GM18526 (cell line): ENCODE measurements around the gene AIG1.

Experiments
- POLR2A ChIP-seq: IDR thresholded peaks from 3 replicates; pipeline ENCODE4 v1.6.1; 2011; ENCODE audit not compliant: insufficient read length; ENCODE audit errors: extremely low read depth

The AIG1 gene

DNA sequence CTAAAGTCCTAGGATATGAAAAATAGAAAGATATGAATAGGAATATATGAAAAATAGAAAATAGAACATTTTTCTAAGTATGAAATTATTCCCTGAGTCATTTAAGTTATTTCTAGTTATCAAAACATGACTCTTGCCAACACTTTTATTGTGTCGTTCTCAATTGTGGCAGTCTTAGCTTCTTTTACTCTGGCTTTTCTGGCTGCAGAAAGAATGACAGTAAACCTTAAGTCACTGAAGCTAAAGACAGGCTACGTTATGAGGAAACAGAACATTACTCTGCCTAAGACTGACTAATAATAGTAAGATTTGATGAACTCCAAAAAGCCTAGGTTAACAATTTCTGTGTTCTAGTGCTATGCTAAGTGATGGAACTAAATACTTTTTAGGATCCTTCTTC is 74.6 kb downstream of the AIG1 start:
- TF ChIP-seq POLR2A, result no peak

DNA sequence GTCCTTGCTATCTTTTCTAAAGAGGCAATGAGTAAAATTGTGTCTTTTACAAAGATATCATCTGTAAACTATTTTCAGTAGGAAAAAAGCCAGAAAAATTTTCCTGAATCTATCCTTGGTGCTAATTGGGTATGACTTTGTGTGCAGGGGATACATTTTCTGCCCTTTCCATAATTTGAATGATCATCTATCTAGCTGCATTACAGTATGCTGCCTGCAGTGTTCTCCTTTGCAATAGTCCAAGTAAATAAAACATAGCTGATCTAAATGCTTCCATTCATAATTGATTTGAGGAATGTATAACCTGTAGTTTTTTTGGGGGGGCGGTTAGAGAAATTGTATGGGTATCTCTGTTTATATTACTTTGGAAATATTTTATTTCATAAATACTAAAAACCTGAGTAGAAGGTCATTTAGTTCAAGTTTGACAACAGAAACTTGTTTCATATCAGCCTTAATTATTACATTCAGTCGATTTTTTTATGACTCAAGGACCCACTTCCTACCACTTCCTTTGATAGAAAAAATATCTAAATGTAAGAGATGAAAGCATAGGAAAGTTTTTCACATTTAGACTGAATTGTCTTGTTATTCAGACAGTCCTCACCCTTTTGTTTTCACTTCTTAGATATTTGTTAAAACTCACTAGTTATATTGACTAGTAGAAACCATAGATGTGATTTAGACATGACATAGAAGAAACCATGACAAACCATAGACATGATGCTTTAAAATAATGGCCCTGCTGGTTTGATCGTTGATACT is 75.3 kb downstream of the AIG1 start:
- TF ChIP-seq POLR2A, result no peak

DNA sequence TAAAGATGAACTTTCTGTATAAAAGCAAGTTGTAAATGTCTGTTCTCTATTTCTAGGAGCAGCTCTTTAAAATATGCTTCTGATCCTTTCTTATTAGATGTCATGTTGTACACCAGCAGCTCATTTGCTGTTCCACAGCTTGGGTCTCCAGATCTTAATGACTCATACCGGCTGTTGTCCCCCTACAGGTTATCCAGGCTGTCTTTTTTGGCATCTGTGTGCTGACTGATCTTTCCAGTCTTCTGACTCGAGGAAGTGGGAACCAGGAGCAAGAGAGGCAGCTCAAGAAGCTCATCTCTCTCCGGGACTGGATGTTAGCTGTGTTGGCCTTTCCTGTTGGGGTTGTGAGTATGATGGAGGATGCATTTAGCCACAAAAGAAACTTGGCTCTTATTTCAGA is 76.0 kb downstream of the AIG1 start:
- no peak for TF ChIP-seq POLR2A

DNA sequence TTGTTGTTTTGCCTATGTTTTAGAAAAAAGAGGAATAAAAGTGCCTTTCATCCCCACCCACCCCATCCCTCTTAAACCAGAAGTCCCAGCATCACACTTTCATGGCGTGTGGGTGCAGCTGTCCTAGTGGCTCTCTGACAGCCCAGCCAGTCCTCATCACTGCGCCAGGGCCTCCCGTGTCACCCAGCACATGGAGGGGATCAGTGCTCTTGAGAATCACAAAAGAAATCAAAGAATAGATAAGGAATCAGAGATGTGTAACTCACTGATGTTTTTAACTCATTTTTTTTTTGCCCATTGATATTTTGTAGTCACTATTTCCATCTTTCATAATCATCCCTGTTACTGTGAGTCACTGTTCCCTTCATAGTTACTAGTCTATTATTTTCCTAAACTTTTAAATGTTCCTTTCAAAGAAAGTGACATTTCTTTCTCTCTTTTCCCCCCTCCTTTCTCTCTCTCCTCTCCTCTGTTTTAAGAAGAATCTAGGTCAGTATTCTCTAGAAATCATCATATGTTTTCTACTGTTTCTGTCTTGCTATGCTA is 78.6 kb downstream of the AIG1 start:
- TF ChIP-seq POLR2A, result no peak

DNA sequence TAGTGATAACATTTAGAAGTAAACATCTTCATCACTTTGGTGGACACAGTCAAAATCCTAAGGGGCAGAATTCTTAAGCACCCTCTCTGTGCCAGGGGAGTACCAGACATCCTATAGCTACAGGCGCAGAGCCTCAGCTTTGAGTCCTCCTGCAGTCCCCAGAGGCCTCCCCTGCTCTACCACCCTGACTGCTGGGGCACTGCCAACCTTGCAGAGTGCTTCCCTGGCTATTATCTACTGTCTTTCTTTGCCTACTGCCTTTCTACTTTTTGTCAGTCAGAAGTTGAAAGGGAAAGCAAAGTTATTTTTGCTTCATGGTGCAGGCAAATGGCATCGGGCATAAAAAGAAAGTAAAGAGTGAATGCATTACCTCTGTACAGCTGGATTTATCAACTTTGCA is 80.1 kb downstream of the AIG1 start:
- TF ChIP-seq POLR2A, result no peak

DNA sequence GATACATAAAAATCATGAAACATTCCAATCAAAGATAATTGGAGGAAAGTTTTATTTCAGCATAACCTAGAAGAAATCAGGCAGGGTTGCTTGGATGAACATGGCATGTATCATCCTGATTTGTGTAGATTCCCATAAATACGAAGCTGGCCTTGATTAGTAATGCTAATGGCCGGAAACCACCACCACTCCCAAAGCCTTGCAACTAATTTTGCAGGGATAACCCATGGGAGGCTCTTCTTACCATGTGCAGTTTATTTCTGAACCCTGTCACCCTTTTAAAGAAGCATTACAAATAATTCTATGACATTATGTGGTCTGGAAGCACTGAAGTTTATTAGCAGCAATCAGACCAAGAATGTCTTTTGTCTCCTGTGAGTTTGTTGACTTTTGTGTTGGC is 80.8 kb downstream of the AIG1 start:
- TF ChIP-seq POLR2A, result no peak

DNA sequence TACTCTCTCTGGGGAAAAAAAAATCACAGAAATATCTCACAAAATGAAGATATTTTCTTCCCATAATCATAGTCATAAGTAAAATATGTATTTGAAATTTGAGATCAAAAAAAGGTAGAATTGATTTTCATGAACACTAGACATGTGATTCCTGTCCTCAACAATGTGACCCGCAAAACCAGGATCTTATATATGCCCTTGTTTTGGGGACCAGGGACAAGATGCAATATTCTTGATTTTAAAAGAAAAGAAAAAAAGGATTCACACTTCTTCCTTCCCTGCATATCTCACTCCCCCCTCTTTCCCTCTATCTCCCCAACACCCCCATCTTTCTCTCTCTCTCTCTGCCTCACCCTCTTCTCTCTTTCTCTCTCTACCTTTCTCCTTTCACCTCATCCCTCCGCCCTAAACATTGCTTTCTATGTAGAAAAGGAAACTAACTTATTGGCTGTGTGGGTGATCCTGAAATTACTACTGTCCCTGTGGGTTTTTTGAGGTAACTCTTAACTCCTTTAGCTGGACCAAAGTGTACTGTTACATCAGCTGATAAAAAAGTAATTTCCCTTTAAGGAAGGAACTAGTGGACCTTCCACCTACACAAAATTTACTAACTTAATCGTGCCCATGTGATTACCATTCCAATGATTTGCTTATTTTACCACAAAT is 85.6 kb downstream of the AIG1 start:
- no peak for TF ChIP-seq POLR2A

DNA sequence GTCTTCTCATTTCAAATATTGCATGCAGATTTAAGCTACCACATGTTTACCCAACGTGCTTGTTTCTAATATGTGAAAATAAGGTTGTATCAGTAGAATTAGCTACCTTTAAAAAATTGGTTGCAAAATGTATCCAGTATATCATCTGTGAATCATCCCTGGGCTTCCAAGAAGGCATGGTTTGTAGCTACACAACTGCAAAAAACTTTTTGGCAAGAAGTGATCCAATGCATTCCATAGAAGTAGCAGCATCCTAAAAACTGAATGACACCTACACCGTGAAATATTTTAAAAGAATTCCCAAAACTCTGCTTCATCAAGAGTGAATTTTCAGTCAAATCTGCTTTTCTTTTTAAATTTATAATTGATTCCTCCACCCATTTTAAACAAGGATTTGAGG is 89.1 kb downstream of the AIG1 start:
- TF ChIP-seq POLR2A, result no peak

DNA sequence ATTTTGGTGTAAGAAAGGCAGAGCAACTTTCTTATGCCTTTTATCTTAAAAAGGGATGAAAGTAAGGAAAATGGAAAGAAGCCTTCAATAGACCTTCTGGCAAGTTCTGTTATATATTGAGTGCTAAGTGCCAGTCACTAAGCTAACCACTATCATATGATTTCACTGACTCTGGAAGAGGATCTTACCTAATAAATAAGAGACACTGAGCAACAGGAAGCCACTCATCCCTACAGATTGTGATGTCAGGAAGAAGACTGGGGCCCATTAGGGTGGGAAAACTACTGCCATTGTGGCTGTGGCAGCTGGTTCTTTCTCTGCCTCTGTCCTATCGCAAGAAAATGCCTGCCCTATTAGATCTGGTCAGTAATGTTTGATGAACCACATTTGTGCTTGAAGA is 89.6 kb downstream of the AIG1 start:
- no peak for TF ChIP-seq POLR2A

DNA sequence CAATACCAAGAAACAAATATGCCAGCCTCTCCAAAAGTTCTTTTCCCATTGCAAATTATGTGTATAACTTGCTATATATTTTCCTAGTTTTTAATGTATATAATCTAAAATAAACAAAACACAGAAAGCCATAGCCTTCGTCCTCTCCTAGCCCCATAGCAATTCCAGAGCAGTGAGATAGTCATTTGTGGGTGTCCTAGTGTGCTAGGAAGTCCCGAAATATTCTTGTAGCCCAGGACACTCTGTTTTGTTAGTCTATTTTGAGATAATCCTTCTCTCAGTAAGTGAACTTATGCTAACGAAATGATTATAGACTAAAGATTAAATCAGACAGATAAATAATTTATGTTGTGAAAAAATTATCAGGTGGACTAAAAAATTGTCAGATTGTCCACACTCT is 90.7 kb downstream of the AIG1 start:
- no peak for TF ChIP-seq POLR2A

DNA sequence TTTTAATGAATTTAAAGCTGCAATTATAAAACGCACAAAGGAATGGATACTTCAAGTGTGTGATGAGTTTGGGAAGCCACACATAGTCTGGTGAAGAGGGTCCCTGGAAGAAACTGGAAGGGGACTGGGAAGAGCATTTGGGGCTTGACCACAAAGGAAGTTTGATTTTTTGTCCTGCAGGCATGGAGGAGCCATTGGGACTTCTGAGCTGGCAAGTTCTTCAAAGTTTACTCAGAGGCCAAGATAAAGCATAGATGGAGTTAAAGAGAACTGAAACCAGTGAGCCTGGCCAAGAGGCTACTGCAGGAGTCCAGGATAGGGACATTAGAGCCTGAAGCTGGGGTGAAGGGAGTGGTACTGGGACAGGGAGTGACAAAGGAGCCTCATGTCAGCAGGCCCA is 95.0 kb downstream of the AIG1 start:
- TF ChIP-seq POLR2A, result no peak

DNA sequence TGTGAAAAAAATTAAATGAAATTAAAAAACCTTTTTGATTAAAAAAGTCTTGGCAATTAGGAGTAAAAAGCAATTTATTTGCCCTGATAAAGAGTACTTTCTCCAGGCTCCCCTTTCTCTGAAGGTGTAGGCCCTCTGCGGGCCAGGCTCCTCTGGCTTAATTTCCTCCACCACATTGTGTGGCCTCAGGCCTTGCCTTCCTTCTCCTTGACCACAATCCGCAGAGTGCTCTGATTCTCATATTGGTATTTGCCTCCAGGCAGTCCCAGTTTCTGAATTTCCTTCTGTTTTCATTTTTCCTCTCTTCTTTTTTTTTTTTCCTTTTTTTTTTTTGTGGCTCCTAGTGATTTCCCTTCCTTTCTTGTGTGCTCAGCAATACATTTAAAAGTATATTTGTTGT is 96.4 kb downstream of the AIG1 start:
- no peak for TF ChIP-seq POLR2A

DNA sequence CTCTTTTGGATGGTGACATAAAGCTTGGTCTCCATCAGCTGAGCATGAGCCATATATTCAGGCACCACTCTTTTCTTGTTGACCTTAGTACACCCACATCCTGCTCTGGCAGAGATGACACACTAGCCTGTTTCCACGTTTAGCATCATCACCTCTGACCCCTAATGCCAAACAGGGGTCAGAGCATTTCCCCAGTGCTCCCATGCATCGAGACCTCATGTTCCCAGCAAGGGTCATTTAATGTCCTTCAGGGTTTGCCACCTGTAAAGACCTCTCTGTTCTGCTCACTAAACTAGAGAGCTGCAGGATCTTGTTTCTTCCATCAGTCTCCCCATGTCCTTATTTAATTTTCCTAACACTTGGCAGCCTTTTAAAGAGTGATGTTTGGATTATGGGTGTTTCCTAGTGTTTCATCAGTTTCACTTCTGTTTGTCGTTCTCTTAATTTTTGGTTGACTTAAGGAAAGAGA is 97.5 kb downstream of the AIG1 start:
- TF ChIP-seq POLR2A, result no peak

DNA sequence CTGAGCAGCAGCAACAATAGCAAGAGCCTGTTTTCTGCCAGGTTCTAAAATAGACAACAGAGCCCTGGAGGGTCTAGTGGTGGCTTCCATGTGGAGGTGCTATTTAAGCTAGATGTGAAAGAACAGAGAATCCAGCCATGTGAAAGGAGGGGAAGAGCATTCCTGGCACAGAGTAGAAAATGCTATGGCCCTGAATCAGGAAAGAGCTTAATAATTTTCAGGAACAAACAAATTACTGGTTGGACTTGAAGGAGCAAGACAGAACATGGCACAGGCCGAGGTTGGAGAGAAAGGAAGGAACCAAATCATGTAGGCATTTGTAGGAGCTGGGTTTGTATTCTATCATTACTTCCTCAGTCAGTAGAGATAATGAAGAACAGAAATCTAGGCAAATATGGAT is 98.3 kb downstream of the AIG1 start:
- no peak for TF ChIP-seq POLR2A

DNA sequence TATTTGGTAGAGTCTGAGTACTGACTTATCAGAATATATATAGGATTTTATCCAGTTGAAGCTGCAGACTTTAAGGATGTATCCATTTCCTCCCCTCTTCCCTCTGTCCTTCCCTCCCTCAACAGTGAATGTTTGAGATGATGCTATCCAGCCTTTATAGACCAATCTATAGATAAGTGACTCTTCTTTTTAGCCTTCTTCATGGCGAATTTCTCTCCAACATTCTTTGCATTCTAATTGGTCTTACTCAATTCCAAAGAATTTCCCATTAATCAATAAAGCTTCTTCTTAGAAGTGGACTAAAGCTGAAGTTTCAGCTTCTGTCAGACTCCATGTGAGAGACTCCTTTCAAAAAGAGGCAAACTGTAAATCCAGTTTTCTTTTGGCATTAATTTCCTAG is 99.3 kb downstream of the AIG1 start:
- TF ChIP-seq POLR2A, result no peak

DNA sequence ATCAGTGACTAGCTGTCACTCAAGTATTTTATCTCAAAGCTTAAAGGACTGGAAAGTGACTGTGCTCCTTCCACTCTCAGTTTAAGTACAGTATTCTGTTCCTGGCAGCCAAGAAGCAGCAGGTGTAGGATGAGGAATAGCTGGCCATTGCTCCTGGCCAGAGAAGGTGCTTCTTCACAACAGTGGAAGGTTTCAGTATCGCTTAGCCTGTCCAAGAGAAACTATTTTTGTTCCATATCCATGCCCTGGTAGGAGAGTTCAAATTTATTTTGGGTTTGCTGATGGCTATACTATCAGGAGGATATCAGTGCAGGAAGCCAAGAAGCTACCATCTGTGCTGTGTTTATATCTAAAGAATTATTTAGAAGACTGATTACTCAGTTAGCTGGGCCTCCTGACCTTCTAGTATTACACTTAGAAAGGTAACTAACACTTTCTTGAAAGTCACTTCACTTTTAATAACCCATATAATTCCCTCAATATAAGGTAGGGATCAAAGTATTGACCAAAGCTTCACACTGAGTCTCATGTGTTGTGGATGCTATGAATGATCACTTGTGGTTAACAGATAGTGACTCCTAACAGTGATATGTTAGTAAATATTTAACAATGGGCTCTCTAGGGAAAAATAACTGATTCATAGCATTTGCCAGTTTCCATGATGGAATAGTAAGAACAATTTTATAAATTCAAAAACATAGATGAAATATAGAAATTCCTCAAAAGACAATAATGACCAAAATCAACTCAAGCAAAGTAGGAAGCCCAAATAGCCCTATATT is 99.9 kb downstream of the AIG1 start:
- no peak for TF ChIP-seq POLR2A
